Spleen (tissue), 11 donors: ENCODE measurements around the gene SLC16A8. TPM values are rescaled to one million over a fixed set of nuclear protein-coding genes. Genes with fewer than 3 reads are reported as not detected.

Source experiments
- DNase-seq: peaks from one replicate; pipeline ENCODE4 v3.0.0-alpha.2; 2020
- H3K27ac ChIP-seq, 8 donors: fragments of 200-600 bp; sonication (generic) in 7 of 8; 1 replicate in 4 of 8; 2 replicates in 4 of 8; pipeline versions ENCODE4 v1.5.0 to v1.8.0; 2016 to 2021; ENCODE audit warnings: inconsistent platforms in 4 of 8, mild to moderate bottlenecking in 4 of 8, moderate library complexity in 1 of 8
- H3K27me3 ChIP-seq, 7 donors: fragments of 200-600 bp; sonication (generic) in 6 of 7; replicated peaks in 1 of 7; 1 replicate in 4 of 7; 2 replicates in 3 of 7; pipeline versions ENCODE4 v1.5.0 to v1.8.0; 2016 to 2021; ENCODE audit warnings: inconsistent platforms in 3 of 7, mild to moderate bottlenecking in 1 of 7
- H3K36me3 ChIP-seq, 6 donors: fragments of 200-600 bp; sonication (generic) in 5 of 6; 1 replicate in 4 of 6; 2 replicates in 2 of 6; pipeline versions ENCODE4 v1.5.0 to v1.8.0; 2016 to 2021; ENCODE audit warnings: inconsistent platforms in 2 of 6
- H3K4me1 ChIP-seq, 6 donors: fragments of 200-600 bp; sonication (generic) in 5 of 6; 1 replicate in 3 of 6; 2 replicates in 3 of 6; pipeline versions ENCODE4 v1.5.0 to v1.8.0; 2016 to 2021; ENCODE audit warnings: inconsistent platforms in 3 of 6
- H3K4me3 ChIP-seq, 8 donors: fragments of 200-600 bp; sonication (generic) in 7 of 8; 1 replicate in 4 of 8; 2 replicates in 4 of 8; pipeline versions ENCODE4 v1.5.0 to v1.8.0; 2016 to 2021; ENCODE audit warnings: inconsistent platforms in 4 of 8, mild to moderate bottlenecking in 4 of 8, moderate library complexity in 2 of 8
- H3K9me3 ChIP-seq, 8 donors: fragments of 200-600 bp; sonication (generic) in 7 of 8; 1 replicate in 4 of 8; 2 replicates in 4 of 8; pipeline versions ENCODE4 v1.5.0 to v1.8.0; 2016 to 2021; ENCODE audit warnings: inconsistent platforms in 4 of 8
- POLR2A ChIP-seq, 3 donors: fragments of 450-650 bp; IDR thresholded peaks; one replicate each; pipeline ENCODE4 v1.5.1; 2017; ENCODE audit warnings: antibody characterized with exemption in 3 of 3, mild to moderate bottlenecking in 1 of 3
- POLR2AphosphoS5 ChIP-seq, 3 donors: sonication (generic); formaldehyde crosslinking; IDR thresholded peaks; one replicate each; pipeline ENCODE4 v1.5.1; 2017; ENCODE audit warnings: antibody characterized with exemption in 3 of 3
- WGBS, 5 donors: extraction: QIAGEN DNeasy Blood & Tissue Kit in 3 of 5; methylation state at CpG; one replicate each; pipeline versions ENCODE4 v1.1.5 to v1.1.7; 2013 to 2018; 5-methylcytosine and 5-hydroxymethylcytosine counted together
- intact Hi-C: fragments of 100-400 bp; cut with DNase I; formaldehyde crosslinking; loops from one replicate; pipeline ENCODE4 v1.15.0; 2023; ENCODE audit warnings: low total_unique reads
- polyA plus RNA-seq, 3 donors: library from polyadenylated mRNA; stranded (reverse); fragments of 200-250 nt; gene quantifications; one replicate each; pipeline ENCODE4 v1.2.1, GENCODE V29; 2013
- total RNA-seq, 7 donors: library from RNA; depleted of rRNA in 3 of 7; stranded (reverse); fragments of >200 nt in 3 of 7; fragmentation: NEBNext Ultra II Directional in 4 of 7; extraction: Animal tissue kit (Norgen Biotek cat#: 25700) in 4 of 7; gene quantifications; one replicate each; pipeline versions ENCODE4 v1.1.0 to v1.2.1, GENCODE V29; 2016 to 2021
- TF ChIP-seq, protein P1 (sequence below), 11 experiments: fragments of 200-600 bp in 7 of 11; fragments of 450-650 bp in 4 of 11; sonication (generic) in 4 of 11; IDR thresholded peaks in 8 of 11; conservative IDR thresholded peaks in 3 of 11; 1 replicate in 7 of 11; 2 replicates in 4 of 11; pipeline versions ENCODE4 v1.4.0 to v1.8.0; 2016 to 2021; ENCODE audit warnings: antibody characterized with exemption in 11 of 11, inconsistent platforms in 4 of 11, mild to moderate bottlenecking in 1 of 11
- donor health status: healthy with polysubstance abuse.
- donor health status: DM: no; HTN: no; CAD: no; lungs with moderate emphysema.
- donor health status: DM: no; HTN: no; CAD: no.
- donor health status: Bipolar disorder and iron deficiency.
- donor health status: healthy.
- donor health status: DM: no; HTN: no; CAD: no.
- donor health status: DM: yes; HTN: yes; CAD: no.

Gene SLC16A8
- total and polyA plus RNA-seq, 10 donors = 0.22 to 1.2 (median 0.68) TPM; not detected in 4

DNA sequence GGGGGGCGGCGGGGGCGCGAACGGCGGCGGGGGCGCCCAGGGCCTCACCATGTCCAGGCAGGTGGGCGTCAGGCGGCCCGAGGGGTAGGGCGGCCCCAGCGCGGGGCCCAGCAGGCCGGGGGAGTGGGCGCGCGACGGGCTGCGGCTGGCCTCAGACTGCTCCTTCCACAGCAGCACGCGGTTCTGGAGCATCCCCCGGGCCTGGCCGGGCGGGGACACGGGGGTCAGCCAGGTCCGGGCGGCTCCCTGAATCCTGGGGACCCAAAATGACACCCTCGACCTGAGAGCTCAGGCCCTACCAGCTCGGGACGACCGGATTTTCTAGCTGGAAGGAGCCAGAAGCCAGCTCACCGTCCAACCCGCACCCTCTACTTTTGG, 5.5 kb upstream of the SLC16A8 start:
- Histone ChIP-seq H3K27ac (no peak overlapping the region), H3K4me1 (peaks cover 0 to 16% (median 6%) of the 10 kb centered on the region in 6 donors), H3K36me3 (peaks cover 0 to 9% (median 0%) of the 10 kb centered on the region in 6 donors), H3K4me3 (peak overlapping the region in 1 of 8 donors; percentile 42), H3K9me3 (no peaks in the 10 kb centered on the region), H3K27me3 (peaks cover 0 to 23% (median 19%) of the 10 kb centered on the region in 7 donors)
- WGBS, 5 donors = 32 to 78% (median 42%) methylated on average over 11 to 34 of the region's 34 CpGs
- intact Hi-C loops = no loop called here
- DNase-seq = no peak
- TF ChIP-seq, protein P1, sequence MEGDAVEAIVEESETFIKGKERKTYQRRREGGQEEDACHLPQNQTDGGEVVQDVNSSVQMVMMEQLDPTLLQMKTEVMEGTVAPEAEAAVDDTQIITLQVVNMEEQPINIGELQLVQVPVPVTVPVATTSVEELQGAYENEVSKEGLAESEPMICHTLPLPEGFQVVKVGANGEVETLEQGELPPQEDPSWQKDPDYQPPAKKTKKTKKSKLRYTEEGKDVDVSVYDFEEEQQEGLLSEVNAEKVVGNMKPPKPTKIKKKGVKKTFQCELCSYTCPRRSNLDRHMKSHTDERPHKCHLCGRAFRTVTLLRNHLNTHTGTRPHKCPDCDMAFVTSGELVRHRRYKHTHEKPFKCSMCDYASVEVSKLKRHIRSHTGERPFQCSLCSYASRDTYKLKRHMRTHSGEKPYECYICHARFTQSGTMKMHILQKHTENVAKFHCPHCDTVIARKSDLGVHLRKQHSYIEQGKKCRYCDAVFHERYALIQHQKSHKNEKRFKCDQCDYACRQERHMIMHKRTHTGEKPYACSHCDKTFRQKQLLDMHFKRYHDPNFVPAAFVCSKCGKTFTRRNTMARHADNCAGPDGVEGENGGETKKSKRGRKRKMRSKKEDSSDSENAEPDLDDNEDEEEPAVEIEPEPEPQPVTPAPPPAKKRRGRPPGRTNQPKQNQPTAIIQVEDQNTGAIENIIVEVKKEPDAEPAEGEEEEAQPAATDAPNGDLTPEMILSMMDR (IDR thresholded peaks at IDR 0.05 in 8 of 11, conservative IDR thresholded peaks at IDR 0.05 in 3 of 11) = no peak
- TF ChIP-seq POLR2AphosphoS5 (IDR thresholded peaks at IDR 0.05) = no peak
- no peak for TF ChIP-seq POLR2A (IDR thresholded peaks at IDR 0.05)

- intact Hi-C loops = no loop called here
- Histone ChIP-seq H3K9me3 (no peaks in the 10 kb centered on the region), H3K27me3 (peaks cover 0 to 29% (median 19%) of the 10 kb centered on the region in 7 donors), H3K27ac (no peak overlapping the region), H3K4me3 (peak overlapping the region in 3 of 8 donors; percentile 19 to 42 (median 25)), H3K36me3 (peaks cover 0 to 9% (median 0%) of the 10 kb centered on the region in 6 donors), H3K4me1 (peaks cover 0 to 16% (median 6%) of the 10 kb centered on the region in 6 donors)
- TF ChIP-seq POLR2A (IDR thresholded peaks at IDR 0.05) = no peak
- TF ChIP-seq POLR2AphosphoS5 (IDR thresholded peaks at IDR 0.05) = peak in 2 of 3 donors; percentile 6 to 42
- DNase-seq = no peak
- 16 to 36% (median 31%) methylated on average over 32 to 81 of the region's 85 CpGs for WGBS, 5 donors
Observed at GRCh38 chr22:38088629-38089473, 4.9 kb upstream of the SLC16A8 start.

DNA sequence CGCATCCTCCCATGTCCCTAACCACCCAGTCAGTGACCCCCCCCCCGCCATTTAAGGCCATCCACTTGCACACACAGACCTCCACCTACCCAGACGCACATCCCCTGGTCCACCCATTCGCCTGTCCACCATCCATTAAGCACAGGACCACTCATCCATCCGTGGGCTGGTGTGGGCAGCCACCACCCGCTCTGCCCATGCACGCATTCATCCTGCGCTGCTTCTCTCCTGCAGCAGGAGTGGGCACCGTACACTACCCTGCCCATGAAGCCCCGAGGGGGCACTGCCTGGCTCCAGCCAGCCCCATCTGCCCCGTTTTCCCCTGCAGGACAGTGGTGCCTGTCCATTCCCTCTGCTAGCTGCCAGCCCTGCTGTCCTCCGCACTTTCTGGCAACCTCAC, 3.9 kb upstream of the SLC16A8 start:
- Histone ChIP-seq H3K4me3 (no peak overlapping the region), H3K36me3 (peaks cover 0 to 9% (median 0%) of the 10 kb centered on the region in 6 donors), H3K27ac (no peak overlapping the region), H3K9me3 (no peaks in the 10 kb centered on the region), H3K27me3 (peaks cover 0 to 39% (median 21%) of the 10 kb centered on the region in 7 donors), H3K4me1 (peaks cover 0 to 19% (median 8%) of the 10 kb centered on the region in 6 donors)
- intact Hi-C loops = no loop called here
- DNase-seq = no peak
- TF ChIP-seq, protein P1 (IDR thresholded peaks at IDR 0.05 in 8 of 11, conservative IDR thresholded peaks at IDR 0.05 in 3 of 11) = no peak
- no peak for TF ChIP-seq POLR2A (IDR thresholded peaks at IDR 0.05)
- no peak for TF ChIP-seq POLR2AphosphoS5 (IDR thresholded peaks at IDR 0.05)
- 86 to 94% (median 91%) methylated on average over 12 of the region's 12 CpGs for WGBS, 5 donors

- WGBS, 5 donors = 89 to 94% (median 92%) methylated on average over 13 of the region's 13 CpGs
- H3K27me3 ChIP-seq = peaks cover 3 to 48% (median 30%) of the 10 kb centered on the region in 7 donors
- DNase-seq = no peak
- H3K9me3 ChIP-seq = no peaks in the 10 kb centered on the region
- H3K36me3 ChIP-seq = peaks cover 0 to 9% (median 0%) of the 10 kb centered on the region in 6 donors
- H3K4me3 ChIP-seq = no peak overlapping the region
- intact Hi-C loops = no loop called here
- TF ChIP-seq, protein P1 (IDR thresholded peaks at IDR 0.05 in 8 of 11, conservative IDR thresholded peaks at IDR 0.05 in 3 of 11) = no peak
- no peak for TF ChIP-seq POLR2AphosphoS5 (IDR thresholded peaks at IDR 0.05)
- no peak for TF ChIP-seq POLR2A (IDR thresholded peaks at IDR 0.05)
- H3K27ac ChIP-seq = no peak overlapping the region
- H3K4me1 ChIP-seq = peaks cover 6 to 28% (median 17%) of the 10 kb centered on the region in 6 donors
Observed at GRCh38 chr22:38086942-38087341, 3.0 kb upstream of the SLC16A8 start.
